Measurements from ENCODE around the gene ZBTB7B.
"Not testable (repeated sequence)": the region's sequence is repeated elsewhere in the genome, so short reads cannot be mapped to it uniquely, and the experiment has no call there.

The ZBTB7B gene

GRCh38 chr1:154988058-154988954 lies 14.3 kb upstream of the ZBTB7B start:
- no peak for DNase-seq (ENCODE audit: low read depth, low spot score)

- DNase-seq (ENCODE audit: low read depth, low spot score) = no peak
These were observed 13.3 kb upstream of the ZBTB7B start for GRCh38 chr1:154989195-154989860.

GRCh38 chr1:154990276-154990675 lies 12.3 kb upstream of the ZBTB7B start:
- DNase-seq (ENCODE audit: low read depth, low spot score) = no peak

GRCh38 chr1:154992721-154993571 lies 9.7 kb upstream of the ZBTB7B start:
- DNase-seq (ENCODE audit: low read depth, low spot score) = peak; percentile 52

- no peak for DNase-seq (ENCODE audit: low read depth, low spot score)
These were observed 8.9 kb upstream of the ZBTB7B start, which contains the start of gene LENEP for GRCh38 chr1:154993572-154994268. TSS of gene LENEP (plus strand) at chr1:154993586. CDS start at chr1:154993608, 22 bp downstream.

GRCh38 chr1:154994269-154994587 lies 8.4 kb upstream of the ZBTB7B start:
- DNase-seq (ENCODE audit: low read depth, low spot score) = no peak

GRCh38 chr1:154994591-154994990 lies 8.0 kb upstream of the ZBTB7B start:
- no peak for DNase-seq (ENCODE audit: low read depth, low spot score)

- not testable (repeated sequence) for DNase-seq (ENCODE audit: low read depth, low spot score)
These were observed 7.2 kb upstream of the ZBTB7B start for GRCh38 chr1:154995301-154995983.

- DNase-seq (ENCODE audit: low read depth, low spot score) = no peak
These were observed 5.5 kb upstream of the ZBTB7B start for GRCh38 chr1:154996966-154997701.

GRCh38 chr1:154998201-154998780 lies 4.3 kb upstream of the ZBTB7B start:
- no peak for DNase-seq (ENCODE audit: low read depth, low spot score)

GRCh38 chr1:154998818-154999570 lies 3.6 kb upstream of the ZBTB7B start:
- peak; percentile 94 for DNase-seq (ENCODE audit: low read depth, low spot score)

GRCh38 chr1:154999571-155000410 lies 2.8 kb upstream of the ZBTB7B start:
- peak; percentile 83 for DNase-seq (ENCODE audit: low read depth, low spot score)

GRCh38 chr1:155000411-155000725 lies 2.2 kb upstream of the ZBTB7B start:
- DNase-seq (ENCODE audit: low read depth, low spot score) = peak; percentile 60

- DNase-seq (ENCODE audit: low read depth, low spot score) = peak; percentile 97
These were observed 1.7 kb upstream of the ZBTB7B start for GRCh38 chr1:155000726-155001424.

- DNase-seq (ENCODE audit: low read depth, low spot score) = no peak
These were observed 1.3 kb upstream of the ZBTB7B start for GRCh38 chr1:155001425-155001674.

- peak; percentile 95 for DNase-seq (ENCODE audit: low read depth, low spot score)
These were observed 733 bp upstream of the ZBTB7B start for GRCh38 chr1:155001675-155002463.

GRCh38 chr1:155003227-155003765 lies 694 bp downstream of the ZBTB7B start:
- no peak for DNase-seq (ENCODE audit: low read depth, low spot score)
